Osteoblast (primary cell): Measurements from ENCODE around the gene TNFSF13B. TPM values are rescaled to one million over a fixed set of nuclear protein-coding genes. Genes with fewer than 3 reads are reported as not detected.

Experiments
- DNase-seq: peaks from one replicate; pipeline ENCODE4 v3.0.0; 2011; ENCODE audit warnings: low spot score, mixed read lengths; ENCODE audit not compliant: insufficient read length; ENCODE audit errors: missing footprints
- H2AFZ ChIP-seq: 2 replicates; pipeline ENCODE4 v1.6.0; 2011; ENCODE audit warnings: mild to moderate bottlenecking, low read length
- H3K27ac ChIP-seq: 2 replicates; pipeline ENCODE4 v1.5.1; 2011; ENCODE audit warnings: mild to moderate bottlenecking, low read depth, low read length, moderate library complexity
- H3K27me3 ChIP-seq: 2 replicates; pipeline ENCODE4 v1.6.0; 2012; ENCODE audit warnings: mild to moderate bottlenecking, control low read depth, inconsistent platforms, low read length, moderate library complexity; ENCODE audit not compliant: insufficient read depth
- H3K36me3 ChIP-seq: 2 replicates; pipeline ENCODE4 v1.5.1; 2011; ENCODE audit warnings: mild to moderate bottlenecking, low read length, control low read depth, moderate library complexity; ENCODE audit not compliant: insufficient read depth
- H3K4me1 ChIP-seq: 2 replicates; pipeline ENCODE4 v1.5.1; 2011; ENCODE audit warnings: mild to moderate bottlenecking, low read length, control low read depth, moderate library complexity; ENCODE audit not compliant: insufficient read depth
- H3K4me2 ChIP-seq: 2 replicates; pipeline ENCODE4 v1.6.0; 2011; ENCODE audit warnings: mild to moderate bottlenecking, low read length; ENCODE audit not compliant: insufficient read depth
- H3K4me3 ChIP-seq: fragments of 200-600 bp; sonication (generic); 3 replicates; pipeline ENCODE4 v1.5.1; 2012; ENCODE audit warnings: mild to moderate bottlenecking, low read length, inconsistent platforms; ENCODE audit not compliant: insufficient read depth
- H3K79me2 ChIP-seq: 2 replicates; pipeline ENCODE4 v1.6.0; 2012; ENCODE audit warnings: mild to moderate bottlenecking, low read length, control low read depth, inconsistent platforms; ENCODE audit not compliant: insufficient read depth
- H3K9me3 ChIP-seq: 2 replicates; pipeline ENCODE4 v1.5.1; 2011; ENCODE audit warnings: low read depth, low read length, control low read depth
- H4K20me1 ChIP-seq: 2 replicates; pipeline ENCODE4 v1.6.0; 2012; ENCODE audit warnings: mild to moderate bottlenecking, low read length, control low read depth; ENCODE audit not compliant: insufficient read depth
- CTCF ChIP-seq: IDR thresholded peaks from 2 replicates; pipeline ENCODE4 v1.5.1; 2011; ENCODE audit warnings: mild to moderate bottlenecking, low read depth, low read length, moderate library complexity; ENCODE audit errors: extremely low read depth
- total RNA-seq: library from RNA; depleted of rRNA; stranded (reverse); fragments of >200 nt; gene quantifications from 2 replicates; pipeline ENCODE4 v1.2.3, GENCODE V29; 2012

Gene TNFSF13B
- total RNA-seq, result 2.2 and 4.7 TPM in 2 replicates

- Histone ChIP-seq H3K27ac (peak within 1 kb of the TSS; percentile 56), H3K36me3 (no peaks in the 10 kb centered on the region), H4K20me1 (no peaks in the 10 kb centered on the region), H3K4me1 (peaks cover 8% of the 10 kb centered on the region), H3K4me3 (peak within 1 kb of the TSS; percentile 74), H2AFZ (peak within 1 kb of the TSS; percentile 80), H3K79me2 (no peaks in the 10 kb centered on the region), H3K9me3 (no peaks in the 10 kb centered on the region), H3K27me3 (no peaks in the 10 kb centered on the region), H3K4me2 (peak within 1 kb of the TSS; percentile 93)
- DNase-seq, result peak; percentile 37
- TF ChIP-seq CTCF, result no peak
Observed at GRCh38 chr13:108269601-108270328, at the start of gene TNFSF13B. Gene TNFSF13B, plus strand, starts transcription at chr13:108269718. Its CDS starts 178 bp downstream, at chr13:108269896.

- Histone ChIP-seq H3K27ac (no peak overlapping the region), H3K4me3 (no peak overlapping the region), H3K9me3 (no peaks in the 10 kb centered on the region), H3K36me3 (no peaks in the 10 kb centered on the region), H3K4me2 (peak overlapping the region; percentile 88), H4K20me1 (peaks cover 3% of the 10 kb centered on the region), H3K27me3 (no peaks in the 10 kb centered on the region), H3K4me1 (peaks cover 20% of the 10 kb centered on the region), H2AFZ (no peak overlapping the region), H3K79me2 (peaks cover 78% of the 10 kb centered on the region)
- no peak for DNase-seq
- no peak for TF ChIP-seq CTCF
Observed at GRCh38 chr13:108220041-108220440, 49.5 kb upstream of the TNFSF13B start.

- Histone ChIP-seq H3K36me3 (no peaks in the 10 kb centered on the region), H3K9me3 (no peaks in the 10 kb centered on the region)
Observed at GRCh38 chr13:108223687-108224503, 45.6 kb upstream of the TNFSF13B start.

More at GRCh38 chr13:108223687-108224503, 45.6 kb upstream of the TNFSF13B start:
- Histone ChIP-seq H3K79me2 (peaks cover 73% of the 10 kb centered on the region), H3K27ac (no peak overlapping the region), H4K20me1 (peaks cover 9% of the 10 kb centered on the region), H3K4me3 (no peak overlapping the region), H3K27me3 (no peaks in the 10 kb centered on the region), H3K4me1 (peaks cover 12% of the 10 kb centered on the region), H2AFZ (no peak overlapping the region), H3K4me2 (no peak overlapping the region)
- TF ChIP-seq CTCF, result no peak
- DNase-seq, result no peak
